GM21526 (cell line): ENCODE data around the gene B3GALNT1.

Experiments used
- ATAC-seq: cut with Tn5 transposase; IDR thresholded peaks from one replicate; pipeline ENCODE4 v1.9.1; 2021; ENCODE audit warnings: moderate library complexity; ENCODE audit not compliant: unreplicated experiment, low FRiP score

Gene B3GALNT1

DNA sequence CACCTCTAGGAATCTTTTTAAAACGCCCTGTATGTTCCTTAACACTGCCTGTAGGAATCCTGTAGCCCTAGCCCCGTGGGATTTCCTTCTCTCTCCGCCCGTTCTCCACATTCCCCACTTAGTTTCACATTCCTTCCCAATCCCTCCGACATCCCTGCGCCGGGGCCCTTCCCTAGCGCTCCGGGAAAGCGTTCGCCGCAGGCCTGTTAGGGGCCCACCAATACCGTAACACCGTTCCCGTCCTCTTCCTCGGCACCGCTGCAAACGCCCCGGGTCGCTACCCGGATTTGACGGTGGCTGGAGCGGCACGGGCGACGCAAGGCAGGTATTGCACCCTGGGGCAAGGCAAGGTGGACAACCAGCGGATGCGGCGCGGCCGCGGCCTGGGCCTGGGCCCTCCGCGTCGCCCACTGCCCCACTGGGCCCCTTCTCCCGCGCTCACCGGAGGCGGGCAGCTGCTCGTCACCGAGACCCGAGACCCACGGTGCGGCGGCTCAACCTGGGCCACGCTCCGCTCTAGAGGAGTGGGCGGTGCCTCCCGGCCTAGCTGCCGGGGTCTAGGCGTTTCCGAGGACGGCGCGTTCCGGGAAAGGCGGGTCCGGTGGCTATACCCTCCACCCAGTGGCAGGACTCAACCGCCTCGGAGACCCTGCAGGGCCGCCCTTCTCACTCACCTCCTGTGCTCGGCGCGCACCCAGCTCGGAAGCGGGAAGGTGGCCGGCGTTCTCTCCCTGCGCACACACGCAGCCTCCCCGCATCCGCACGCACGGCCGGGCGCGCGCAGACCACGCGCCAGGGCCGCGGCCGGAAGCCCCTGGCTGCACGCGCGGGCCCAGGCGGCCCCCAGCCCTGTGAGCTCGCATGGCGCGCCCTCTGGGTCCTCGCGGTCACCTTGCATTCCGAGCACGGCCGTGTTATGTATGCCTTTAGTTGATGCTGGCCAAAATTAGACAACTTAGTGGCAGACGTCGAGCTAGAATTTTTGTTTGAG lies at the start of gene B3GALNT1:
B3GALNT1 (minus strand) TSS at position 789 of the 991 bp plus-strand sequence. CDS start 18,595 bp downstream, outside the sequence.
- ATAC-seq = peak; percentile 79

DNA sequence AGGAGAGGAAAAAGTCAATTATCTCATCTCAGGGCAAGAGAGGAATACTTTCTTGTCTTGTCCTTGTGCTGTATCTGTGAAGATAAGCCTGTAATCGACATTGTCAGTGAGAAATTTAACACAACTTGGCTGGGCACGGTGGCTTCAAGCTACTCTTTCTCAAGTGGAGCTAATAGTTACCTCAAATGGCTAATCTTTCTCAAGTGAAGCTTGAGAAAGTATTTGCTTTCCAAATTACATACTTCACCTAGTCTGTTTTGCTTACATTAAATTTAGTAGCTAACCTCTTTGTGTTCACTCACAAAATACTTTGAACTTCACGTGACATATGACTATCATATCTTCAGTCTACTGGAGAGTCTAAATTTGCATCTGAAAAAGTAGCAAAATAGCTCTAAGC lies 48.3 kb upstream of the B3GALNT1 start:
- ATAC-seq = no peak

DNA sequence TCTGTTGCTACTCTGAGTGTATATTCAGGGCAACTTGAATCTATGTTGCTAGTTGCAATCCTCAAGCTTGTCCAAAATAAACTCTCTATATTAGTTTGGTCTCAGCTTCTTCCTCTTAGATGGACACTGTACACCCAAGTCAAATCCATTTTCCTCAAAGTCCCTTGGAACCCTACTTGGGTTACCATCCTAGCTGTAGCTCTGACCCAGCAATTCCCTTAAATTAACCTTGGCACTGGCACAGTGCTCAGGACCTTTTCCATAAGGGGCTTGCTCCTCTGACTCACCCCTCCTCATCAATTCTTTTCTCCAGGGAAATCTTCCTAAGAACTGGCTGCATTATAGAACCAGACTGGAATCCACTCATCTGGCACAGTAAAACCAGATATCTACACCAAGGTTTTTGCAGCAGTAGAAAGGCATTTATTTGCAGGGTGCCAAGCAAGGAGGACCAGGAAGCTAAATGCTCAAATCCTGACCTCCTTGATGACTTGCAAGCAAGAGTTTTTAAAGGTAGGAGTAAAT lies 44.9 kb upstream of the B3GALNT1 start:
- no peak for ATAC-seq

- ATAC-seq = no peak
Observed at GRCh38 chr3:161149529-161149928, 44.4 kb upstream of the B3GALNT1 start.

DNA sequence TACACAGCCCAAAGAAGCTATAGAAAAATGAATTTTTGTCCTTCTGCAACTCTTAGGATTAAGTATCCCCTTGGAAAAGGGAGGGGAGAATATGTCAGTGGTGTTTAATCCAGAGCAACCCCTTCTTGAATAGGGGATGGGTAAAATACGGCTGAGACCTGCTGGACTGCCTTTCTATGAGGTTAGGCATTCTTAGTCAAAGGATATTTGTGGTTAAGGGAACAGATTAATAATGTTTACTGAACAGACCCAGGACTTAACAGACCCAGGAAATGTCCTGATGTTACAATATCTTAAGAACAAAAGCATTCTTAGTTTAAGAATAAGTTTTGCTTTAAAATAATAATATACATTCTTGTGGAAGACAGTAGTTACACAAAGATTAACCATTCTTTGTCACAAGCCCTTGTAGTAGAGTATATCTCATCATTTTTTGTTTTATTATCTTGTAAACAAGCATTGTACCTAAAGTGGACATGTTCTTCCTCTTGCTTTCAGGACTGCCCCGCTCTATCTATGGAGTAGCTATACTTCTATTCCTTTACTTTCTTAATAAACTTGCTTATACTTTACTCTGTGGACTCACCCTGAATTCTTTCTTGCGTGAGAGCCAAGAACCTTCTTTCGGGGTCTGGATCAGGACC lies 43.8 kb upstream of the B3GALNT1 start:
- no peak for ATAC-seq

DNA sequence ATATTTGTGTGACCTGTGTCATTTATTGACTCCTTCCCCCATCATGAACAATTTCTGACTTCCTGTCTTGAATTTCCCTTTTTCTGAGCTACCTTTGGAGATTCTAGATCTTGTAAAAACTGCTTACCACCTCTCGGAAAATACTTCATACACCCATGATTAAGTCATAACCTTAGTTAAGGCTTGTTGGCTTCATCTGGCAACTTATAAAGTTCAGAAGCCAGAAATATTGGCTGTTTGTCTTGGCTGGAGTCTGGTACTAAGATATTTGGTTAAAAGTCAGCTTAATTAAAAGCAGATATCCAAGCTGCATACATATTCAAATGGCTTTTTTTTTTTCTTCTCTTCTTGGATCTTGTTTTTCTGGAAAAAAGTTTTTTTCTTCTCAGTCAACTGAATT lies 37.3 kb upstream of the B3GALNT1 start:
- ATAC-seq = no peak

GRCh38 chr3:161139686-161140085 lies 34.5 kb upstream of the B3GALNT1 start:
- ATAC-seq = no peak

DNA sequence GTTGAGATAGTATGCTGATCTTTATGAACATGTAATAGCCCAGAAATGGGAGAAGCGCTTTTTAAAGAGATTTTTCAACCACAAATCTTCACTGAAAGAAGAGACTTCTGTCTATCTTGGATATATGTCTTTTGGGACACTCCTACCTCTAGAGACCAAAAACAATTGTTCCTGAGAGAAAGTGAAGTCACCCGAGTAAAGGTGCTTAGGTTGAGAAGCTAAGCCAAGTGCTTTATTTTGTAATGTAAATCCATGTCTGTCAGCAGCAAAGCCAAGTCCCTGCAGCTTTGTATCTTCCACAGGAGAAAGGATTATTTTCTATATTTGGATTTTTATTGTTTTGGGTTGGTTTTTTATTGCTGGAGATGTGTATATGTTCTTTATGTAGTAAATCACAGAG lies 32.1 kb upstream of the B3GALNT1 start:
- no peak for ATAC-seq

GRCh38 chr3:161132391-161132790 lies 27.2 kb upstream of the B3GALNT1 start:
- ATAC-seq = no peak

GRCh38 chr3:161126495-161126894 lies 21.3 kb upstream of the B3GALNT1 start:
- no peak for ATAC-seq

- no peak for ATAC-seq
Observed at GRCh38 chr3:161117646-161118045, 12.5 kb upstream of the B3GALNT1 start.

DNA sequence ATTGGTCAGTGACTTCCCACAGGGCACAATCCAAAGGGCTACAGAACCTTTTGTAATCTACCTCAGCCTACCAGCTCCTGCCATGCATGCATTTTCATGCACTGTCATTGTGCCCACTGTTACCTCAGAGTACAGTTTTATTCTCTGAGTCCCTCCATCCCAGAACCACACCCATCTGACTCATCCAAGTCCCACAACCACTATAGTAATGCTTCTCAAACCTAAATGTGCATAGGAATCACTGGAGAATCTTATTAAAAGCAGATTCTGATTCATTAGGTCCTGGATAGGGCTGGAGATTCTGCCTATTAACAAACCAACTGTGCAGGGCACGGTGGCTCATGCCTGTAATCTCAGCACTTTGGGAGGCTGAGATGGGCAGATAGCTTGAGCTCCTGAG lies 3.7 kb upstream of the B3GALNT1 start:
- no peak for ATAC-seq

GRCh38 chr3:161107311-161107710 lies 2.2 kb upstream of the B3GALNT1 start:
- no peak for ATAC-seq

DNA sequence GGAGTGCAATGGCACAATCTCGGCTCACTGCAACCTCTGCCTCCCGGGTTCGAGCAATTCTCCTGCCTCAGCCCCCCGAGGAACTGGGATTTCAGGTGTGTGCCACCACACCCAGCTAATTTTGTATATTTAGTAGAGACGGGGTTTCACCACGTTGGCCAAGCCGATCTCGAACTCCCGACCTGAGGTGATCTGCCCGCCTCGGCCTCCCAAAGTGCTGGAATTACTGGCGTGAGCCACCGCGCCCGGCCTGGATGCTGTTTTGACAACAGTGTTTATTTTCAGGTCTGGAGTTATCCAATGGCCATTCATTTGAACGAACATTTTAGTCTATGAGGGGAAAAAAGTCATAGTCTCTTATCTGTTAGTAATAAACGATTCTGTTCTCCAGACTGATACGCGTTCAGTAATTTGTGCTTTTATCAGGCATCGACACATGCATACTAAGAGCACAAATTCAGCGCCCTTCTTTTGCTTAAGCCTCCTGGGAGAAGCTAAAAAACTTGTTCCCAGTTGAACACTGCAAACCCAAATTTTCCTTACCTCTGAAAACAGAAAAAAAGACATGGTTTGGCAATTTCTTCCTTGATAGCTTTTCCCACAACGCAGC lies 1.3 kb downstream of the B3GALNT1 start:
- ATAC-seq = no peak

DNA sequence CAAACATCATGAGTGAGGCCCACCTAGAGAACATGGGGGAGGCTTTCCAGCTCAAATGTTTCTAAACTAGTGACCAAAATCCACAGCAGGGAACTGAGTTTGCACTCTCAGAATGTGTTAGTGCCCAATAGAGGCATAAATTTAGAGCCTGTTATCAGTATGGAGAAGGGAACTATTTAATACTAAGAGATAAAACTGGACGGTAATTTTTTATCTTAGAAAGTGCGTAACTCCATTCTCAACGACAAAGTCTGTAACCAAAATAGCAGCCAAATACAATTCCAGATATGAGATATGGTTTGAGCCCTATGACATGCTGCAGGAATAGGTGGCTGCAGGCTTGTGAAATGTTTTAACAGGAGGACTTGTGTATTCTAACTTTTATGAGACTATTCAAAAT lies 3.5 kb downstream of the B3GALNT1 start:
- ATAC-seq = no peak

- no peak for ATAC-seq
Observed at GRCh38 chr3:161100994-161101393, 4.2 kb downstream of the B3GALNT1 start.

DNA sequence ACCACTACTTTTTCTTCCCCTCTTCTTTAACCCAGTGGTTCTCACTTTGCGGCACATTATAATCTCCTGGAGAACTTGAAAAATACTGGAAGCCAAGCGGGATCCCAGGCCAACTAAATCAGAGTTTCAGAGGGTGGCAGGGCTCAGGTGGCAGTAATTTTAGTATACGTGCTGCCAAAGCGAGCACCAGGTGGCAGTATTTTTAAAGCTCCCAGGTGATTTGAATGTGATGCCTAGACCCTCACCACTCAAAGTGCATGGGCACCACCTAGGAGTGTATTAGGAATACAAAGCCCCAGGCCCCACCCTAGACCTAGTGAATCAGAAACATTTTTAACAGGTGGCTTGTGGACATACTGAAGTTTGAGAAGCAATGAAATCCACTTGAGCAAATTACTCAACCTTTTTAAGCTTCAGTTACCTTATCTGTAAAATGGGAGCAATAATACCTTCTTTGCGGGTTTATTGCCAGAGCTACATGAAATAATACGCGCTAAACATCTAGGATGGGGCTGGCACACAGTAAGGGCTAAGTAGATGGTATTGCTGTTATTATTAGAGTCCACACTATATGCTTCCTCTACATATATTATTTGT lies 8.3 kb downstream of the B3GALNT1 start:
- ATAC-seq = no peak

DNA sequence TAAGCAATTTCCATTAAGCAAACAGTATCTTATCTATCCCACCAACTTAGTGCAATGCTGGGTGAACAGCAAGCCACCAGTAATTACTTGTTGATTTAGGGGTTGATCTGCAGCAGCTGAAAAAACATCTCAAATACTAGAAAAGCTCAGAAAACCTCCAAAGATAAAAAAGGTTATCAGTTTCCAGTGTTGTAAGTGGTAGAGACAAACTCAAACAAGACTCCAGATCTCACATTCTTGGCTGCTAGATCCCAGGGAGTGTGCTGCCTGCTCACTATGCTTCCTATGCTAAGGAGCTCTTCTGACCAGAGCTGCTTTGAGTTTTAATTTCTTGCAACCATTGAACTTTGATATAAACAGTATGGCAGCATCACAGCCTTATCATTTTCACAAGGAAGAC lies 11.3 kb downstream of the B3GALNT1 start:
- ATAC-seq = no peak

- ATAC-seq = no peak
Observed at GRCh38 chr3:161084277-161084676, 20.9 kb downstream of the B3GALNT1 start.

GRCh38 chr3:161083131-161083530 lies 22.0 kb downstream of the B3GALNT1 start:
- ATAC-seq = no peak

- peak; percentile 32 for ATAC-seq
Observed at GRCh38 chr3:161082063-161082462, 23.1 kb downstream of the B3GALNT1 start.
